IMR-90 (cell line): ENCODE measurements around the gene MSI2. TPM values are rescaled to one million over a fixed set of nuclear protein-coding genes. Genes with fewer than 3 reads are reported as not detected.

ENCODE experiments used
- ATAC-seq: fragments of 200-7000 bp; cut with Tn5 transposase; 2 replicates; pipeline ENCODE4 v1.9.1; 2020; ENCODE audit warnings: low read depth, mild to moderate bottlenecking, moderate library complexity
- BruUV-seq: library from RNA; stranded (reverse); fragments of 400-500 nt; replicated peaks from 2 replicates; lab custom pipeline; 2021; lab: Mats Ljungman, UMichigan
- CTCF ChIA-PET: fragments of 300-600 bp; formaldehyde crosslinking; extraction: SDS; loops from one replicate; lab custom pipeline; 2021; ENCODE audit warnings: antibody characterized with exemption; lab: Yijun Ruan, JAX
- POLR2A ChIA-PET: fragments of 300-600 bp; sonication (Branson Sonifier 250); formaldehyde crosslinking; loops from one replicate; lab custom pipeline; 2022; ENCODE audit warnings: antibody characterized with exemption; ENCODE audit not compliant: unreplicated experiment; lab: Charles Lee
- DNase-seq: peaks from one replicate; pipeline ENCODE4 v3.0.0; 2013
- H2AFZ ChIP-seq: replicated peaks from 2 replicates; pipeline ENCODE3; 2013; ENCODE audit warnings: low read length, mild to moderate bottlenecking; ENCODE audit not compliant: poor library complexity
- H2AK5ac ChIP-seq: 2 replicates; pipeline ENCODE4 v1.6.1; 2013; ENCODE audit warnings: low read depth, low read length, inconsistent platforms
- H2AK9ac ChIP-seq: replicated peaks from 2 replicates; pipeline ENCODE3; 2013; ENCODE audit warnings: mild to moderate bottlenecking, low read depth, low read length, moderate library complexity; ENCODE audit not compliant: poor library complexity
- H2BK120ac ChIP-seq: 2 replicates; pipeline ENCODE4 v1.6.1; 2013; ENCODE audit warnings: low read depth, low read length, inconsistent platforms
- H2BK15ac ChIP-seq: 3 replicates; pipeline ENCODE4 v1.6.1; 2013; ENCODE audit warnings: low read depth, low read length, inconsistent platforms
- H2BK20ac ChIP-seq: 2 replicates; pipeline ENCODE4 v1.6.1; 2013; ENCODE audit warnings: low read depth, mild to moderate bottlenecking, inconsistent platforms, low read length, moderate library complexity
- H2BK5ac ChIP-seq: 2 replicates; pipeline ENCODE4 v1.6.1; 2013; ENCODE audit warnings: mild to moderate bottlenecking, low read depth, low read length, inconsistent platforms; ENCODE audit not compliant: poor library complexity, severe bottlenecking
- H3K14ac ChIP-seq: replicated peaks from 2 replicates; pipeline ENCODE4 v1.6.1; 2013; ENCODE audit warnings: low read depth, low read length, inconsistent platforms
- H3K18ac ChIP-seq: 2 replicates; pipeline ENCODE4 v1.6.1; 2013; ENCODE audit warnings: low read depth, low read length, control low read depth
- H3K23ac ChIP-seq: 2 replicates; pipeline ENCODE4 v1.6.1; 2013; ENCODE audit warnings: low read depth, low read length, inconsistent platforms
- H3K27ac ChIP-seq: 2 replicates; pipeline ENCODE4 v1.5.1; 2013; ENCODE audit warnings: mild to moderate bottlenecking, control low read depth, low read length; ENCODE audit not compliant: insufficient read depth
- H3K27me3 ChIP-seq: 2 replicates; pipeline ENCODE4 v1.6.1; 2013; ENCODE audit warnings: low read length; ENCODE audit not compliant: control insufficient read depth, insufficient read depth
- H3K36me3 ChIP-seq: 2 replicates; pipeline ENCODE4 v1.6.1; 2013; ENCODE audit warnings: low read length, mixed read lengths; ENCODE audit not compliant: control insufficient read depth, insufficient read depth
- H3K4ac ChIP-seq: 2 replicates; pipeline ENCODE4 v1.6.1; 2013; ENCODE audit warnings: low read depth, low read length, inconsistent platforms
- H3K4me1 ChIP-seq: 2 replicates; pipeline ENCODE4 v1.6.1; 2013; ENCODE audit warnings: low read length, mixed read lengths; ENCODE audit not compliant: control insufficient read depth, insufficient read depth
- H3K4me2 ChIP-seq: 2 replicates; pipeline ENCODE4 v1.6.1; 2013; ENCODE audit warnings: low read depth, mild to moderate bottlenecking, control low read depth, low read length, moderate library complexity
- H3K4me3 ChIP-seq: 2 replicates; pipeline ENCODE4 v1.5.1; 2013; ENCODE audit warnings: low read depth, mild to moderate bottlenecking, control low read depth, low read length, moderate library complexity; ENCODE audit not compliant: insufficient read depth
- H3K56ac ChIP-seq: 2 replicates; pipeline ENCODE4 v1.6.1; 2013; ENCODE audit warnings: low read length, inconsistent platforms; ENCODE audit not compliant: insufficient read depth; ENCODE audit errors: extremely low read depth
- H3K79me1 ChIP-seq, 2 experiments: 2 replicates each; pipeline ENCODE4 v1.6.1; 2013; ENCODE audit warnings: low read length in 2 of 2, inconsistent platforms in 1 of 2, low read depth in 1 of 2
- H3K9ac ChIP-seq: 2 replicates; pipeline ENCODE4 v1.6.1; 2013; ENCODE audit warnings: low read depth, low read length, control low read depth
- H3K9me1 ChIP-seq: 2 replicates; pipeline ENCODE4 v1.6.1; 2013; ENCODE audit warnings: low read length, inconsistent platforms; ENCODE audit not compliant: insufficient read depth
- H3K9me3 ChIP-seq: 2 replicates; pipeline ENCODE4 v1.6.1; 2013; ENCODE audit warnings: low read length; ENCODE audit not compliant: control insufficient read depth, insufficient read depth
- H4K20me1 ChIP-seq: 2 replicates; pipeline ENCODE4 v1.6.1; 2013; ENCODE audit warnings: low read length, inconsistent platforms; ENCODE audit not compliant: insufficient read depth
- H4K5ac ChIP-seq: 2 replicates; pipeline ENCODE4 v1.6.1; 2013; ENCODE audit warnings: mild to moderate bottlenecking, low read depth, low read length, control low read depth
- H4K8ac ChIP-seq, 2 experiments: 2 replicates each; pipeline ENCODE4 v1.6.1; 2013; ENCODE audit warnings: low read depth in 2 of 2, low read length in 2 of 2, control low read depth in 1 of 2, inconsistent platforms in 1 of 2
- H4K91ac ChIP-seq: 2 replicates; pipeline ENCODE4 v1.6.1; 2013; ENCODE audit warnings: low read depth, low read length, inconsistent platforms; ENCODE audit not compliant: insufficient read depth
- MAFK ChIP-seq: IDR thresholded peaks from 2 replicates; pipeline ENCODE4 v1.6.1; 2012; ENCODE audit warnings: low read depth, low read length, improper control_type of control experiment
- MAZ ChIP-seq: IDR thresholded peaks from 2 replicates; pipeline ENCODE4 v1.6.1; 2012; ENCODE audit warnings: low read depth, mild to moderate bottlenecking, low read length, improper control_type of control experiment, moderate library complexity, borderline replicate concordance
- SMC3 ChIP-seq: fragments of 150-350 bp; IDR thresholded peaks from 2 replicates; pipeline ENCODE4 v1.6.1; 2016; ENCODE audit warnings: low read depth, mild to moderate bottlenecking, antibody characterized with exemption, low read length, moderate library complexity
- WGBS, 2 experiments: methylation state at CpG; one replicate each; pipeline versions ENCODE4 v1.1.5 to v1.1.7; 2013; ENCODE audit warnings: missing lambda C conversion rate in 2 of 2; ENCODE audit not compliant: insufficient read length in 1 of 2; ENCODE audit errors: extremely low coverage in 2 of 2; 5-methylcytosine and 5-hydroxymethylcytosine counted together
- dilution Hi-C: fragments of 300-500 bp; cut with HindIII; formaldehyde crosslinking; loops from one replicate; pipeline ENCODE4 v1.14.3; 2018; ENCODE audit warnings: low sequenced_read_pairs; ENCODE audit not compliant: unreplicated experiment
- in situ Hi-C: fragments of 300-500 bp; cut with MboI; formaldehyde crosslinking; loops from 3 replicates; pipeline ENCODE4 v1.14.3; 2019; ENCODE audit warnings: low sequenced_read_pairs, inconsistent platforms, mixed read lengths
- intact Hi-C: fragments of 100-400 bp; cut with micrococcal nuclease; formaldehyde crosslinking; loops from 2 replicates; pipeline ENCODE4 v1.10.0; 2022
- polyA plus RNA-seq, 3 experiments: library from polyadenylated mRNA; depleted of rRNA; stranded (reverse); fragments of >200 nt; gene quantifications; 2 replicates each; pipeline ENCODE4 v1.2.3, GENCODE V29; 2012; ENCODE audit warnings: low replicate concordance in 1 of 3
- total RNA-seq: library from RNA; depleted of rRNA; stranded (reverse); fragments of >200 nt; gene quantifications from 2 replicates; pipeline ENCODE4 v1.2.3, GENCODE V29; 2012

Gene MSI2
- total and polyA plus RNA-seq, 2 of the 4 experiments (the other 2 are of a cell fraction): 13.0 to 16.0 TPM

DNA sequence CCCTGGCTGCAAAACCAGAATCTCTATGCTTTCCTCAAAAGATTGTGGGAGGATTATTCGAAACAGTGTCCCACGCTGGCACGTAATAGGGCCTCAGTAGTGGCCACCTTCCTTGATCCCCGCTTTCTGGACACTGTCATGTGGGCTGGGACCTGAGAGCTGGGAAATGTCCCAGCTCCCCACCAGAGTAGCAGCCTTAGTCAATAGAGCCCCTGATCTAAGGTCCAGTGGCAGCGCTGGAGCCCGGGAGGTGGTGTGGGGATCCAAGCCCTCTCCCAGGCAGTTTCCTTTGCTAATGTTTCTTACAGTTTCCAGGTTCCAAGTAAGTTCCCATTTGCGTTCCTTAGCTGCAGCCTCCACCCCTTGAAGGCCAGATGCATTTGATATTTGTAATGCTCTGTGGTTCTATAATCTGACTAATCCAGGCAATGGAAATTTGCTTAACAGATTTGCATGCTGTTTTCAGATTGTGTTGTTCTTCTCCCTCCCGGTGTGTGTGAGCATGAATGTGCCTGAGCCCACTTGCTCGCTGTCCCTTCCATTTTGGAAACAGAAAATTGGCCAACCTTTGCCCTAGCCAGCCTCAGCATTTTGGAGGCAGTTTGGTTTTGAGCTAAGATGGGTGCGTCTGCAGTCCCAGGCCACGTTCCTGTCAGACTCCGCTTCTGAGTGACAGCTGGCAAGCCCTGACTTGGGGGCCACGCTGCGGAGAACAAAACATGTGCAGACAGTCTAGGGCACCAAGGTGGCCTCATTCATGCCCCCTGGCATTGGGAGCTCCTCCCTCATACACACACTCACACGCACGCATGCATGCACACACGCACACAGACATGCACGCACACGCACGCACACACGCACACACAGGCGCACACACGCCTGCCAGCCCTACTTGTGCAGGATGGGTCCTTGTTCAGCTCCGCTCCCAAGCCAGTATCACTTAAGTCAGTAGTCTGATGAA lies 419.4 kb downstream of the MSI2 start:
- Histone ChIP-seq H2AK9ac (no peak overlapping the region), H4K5ac (no peak overlapping the region), H3K4ac (no peak overlapping the region), H3K27me3 (no peaks in the 10 kb centered on the region), H3K79me1 (no peaks in the 10 kb centered on the region), H2BK5ac (no peak overlapping the region), H3K9me1 (peaks cover 9% of the 10 kb centered on the region; the same call in 1 of the 2 replicates), H3K14ac (no peak overlapping the region), H4K8ac (no peak overlapping the region), H3K56ac (no peak overlapping the region), H2AFZ (no peak overlapping the region), H3K27ac (no peak overlapping the region), H3K18ac (no peak overlapping the region), H3K9me3 (no peaks in the 10 kb centered on the region), H3K4me1 (peaks cover 10% of the 10 kb centered on the region), H2BK20ac (no peak overlapping the region), H3K36me3 (peaks cover 6% of the 10 kb centered on the region), H4K20me1 (peaks cover 5% of the 10 kb centered on the region; the same call in 1 of the 2 replicates), H2BK15ac (no peak overlapping the region), H4K91ac (no peak overlapping the region), H2BK120ac (no peak overlapping the region), H3K9ac (no peak overlapping the region), H3K23ac (no peak overlapping the region), H2AK5ac (no peak overlapping the region), H3K4me2 (no peak overlapping the region), H3K4me3 (no peak overlapping the region)
- ATAC-seq: no peak
- dilution Hi-C loops (no loop called here), intact Hi-C loops (loop anchor here (10.0 kb wide), 1 partner anchor 439 kb away; no protein-coding TSS in a partner anchor), in situ Hi-C loops (no loop called here)
- CTCF ChIA-PET: interaction anchor here (0.5 kb wide), 1 partner anchor 537 kb away, joined by 3 read pairs; no protein-coding TSS in a partner anchor
- DNase-seq: no peak
- POLR2A ChIA-PET: no interaction called here
- no peak for TF ChIP-seq MAZ
- no peak for TF ChIP-seq SMC3
- TF ChIP-seq MAFK: no peak
- 97% methylated on average over 10 of the region's 24 CpGs; no CpG with 5 or more reads in 1 of the 2 experiments for WGBS, 2 experiments
- BruUV-seq: no TSS peak
